ENCODE data around the gene COMMD1.

Gene COMMD1

GRCh38 chr2:62014102-62014501 is 108.6 kb downstream of the COMMD1 start:
- DNase-seq (ENCODE audit: low read depth): no peak
- TF ChIP-seq, protein P1, sequence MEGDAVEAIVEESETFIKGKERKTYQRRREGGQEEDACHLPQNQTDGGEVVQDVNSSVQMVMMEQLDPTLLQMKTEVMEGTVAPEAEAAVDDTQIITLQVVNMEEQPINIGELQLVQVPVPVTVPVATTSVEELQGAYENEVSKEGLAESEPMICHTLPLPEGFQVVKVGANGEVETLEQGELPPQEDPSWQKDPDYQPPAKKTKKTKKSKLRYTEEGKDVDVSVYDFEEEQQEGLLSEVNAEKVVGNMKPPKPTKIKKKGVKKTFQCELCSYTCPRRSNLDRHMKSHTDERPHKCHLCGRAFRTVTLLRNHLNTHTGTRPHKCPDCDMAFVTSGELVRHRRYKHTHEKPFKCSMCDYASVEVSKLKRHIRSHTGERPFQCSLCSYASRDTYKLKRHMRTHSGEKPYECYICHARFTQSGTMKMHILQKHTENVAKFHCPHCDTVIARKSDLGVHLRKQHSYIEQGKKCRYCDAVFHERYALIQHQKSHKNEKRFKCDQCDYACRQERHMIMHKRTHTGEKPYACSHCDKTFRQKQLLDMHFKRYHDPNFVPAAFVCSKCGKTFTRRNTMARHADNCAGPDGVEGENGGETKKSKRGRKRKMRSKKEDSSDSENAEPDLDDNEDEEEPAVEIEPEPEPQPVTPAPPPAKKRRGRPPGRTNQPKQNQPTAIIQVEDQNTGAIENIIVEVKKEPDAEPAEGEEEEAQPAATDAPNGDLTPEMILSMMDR (IDR thresholded peaks at IDR 0.05; ENCODE audit: insufficient read depth, low read depth, low read length, missing control alignments): no peak
- H3K4me3 ChIP-seq (ENCODE audit: low read depth, low read length): no peak overlapping the region

DNA sequence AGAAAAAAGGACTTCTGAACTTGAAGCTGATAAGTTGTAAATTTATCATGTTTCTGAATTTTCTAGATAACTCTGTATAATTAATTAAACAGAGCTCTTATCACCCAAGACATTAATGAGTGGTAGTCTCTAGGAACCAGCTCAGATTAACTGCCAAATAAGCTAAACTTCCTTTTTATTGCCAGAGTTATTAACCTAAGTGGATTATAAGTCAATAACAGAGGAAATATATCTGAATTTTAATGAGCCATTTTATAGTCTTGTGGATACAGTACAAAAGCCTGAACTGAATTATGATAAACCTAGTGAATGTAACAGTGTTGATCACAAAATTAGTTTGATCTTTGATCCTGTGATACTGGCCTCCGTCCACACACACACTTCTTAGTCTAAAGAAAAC is 111.5 kb downstream of the COMMD1 start:
- no peak for DNase-seq (ENCODE audit: low read depth)
- TF ChIP-seq, protein P1 (IDR thresholded peaks at IDR 0.05; ENCODE audit: insufficient read depth, low read depth, low read length, missing control alignments): no peak
- H3K4me3 ChIP-seq (ENCODE audit: low read depth, low read length): no peak overlapping the region

GRCh38 chr2:62029910-62030309 is 124.4 kb downstream of the COMMD1 start:
- no peak for DNase-seq (ENCODE audit: low read depth)
- TF ChIP-seq, protein P1 (IDR thresholded peaks at IDR 0.05; ENCODE audit: insufficient read depth, low read depth, low read length, missing control alignments): no peak
- no peak overlapping the region for H3K4me3 ChIP-seq (ENCODE audit: low read depth, low read length)

- H3K4me3 ChIP-seq (ENCODE audit: low read depth, low read length): no peak overlapping the region
- TF ChIP-seq, protein P1 (IDR thresholded peaks at IDR 0.05; ENCODE audit: insufficient read depth, low read depth, low read length, missing control alignments): no peak
- no peak for DNase-seq (ENCODE audit: low read depth)
These were observed 125.4 kb downstream of the COMMD1 start for GRCh38 chr2:62030902-62031301.

DNA sequence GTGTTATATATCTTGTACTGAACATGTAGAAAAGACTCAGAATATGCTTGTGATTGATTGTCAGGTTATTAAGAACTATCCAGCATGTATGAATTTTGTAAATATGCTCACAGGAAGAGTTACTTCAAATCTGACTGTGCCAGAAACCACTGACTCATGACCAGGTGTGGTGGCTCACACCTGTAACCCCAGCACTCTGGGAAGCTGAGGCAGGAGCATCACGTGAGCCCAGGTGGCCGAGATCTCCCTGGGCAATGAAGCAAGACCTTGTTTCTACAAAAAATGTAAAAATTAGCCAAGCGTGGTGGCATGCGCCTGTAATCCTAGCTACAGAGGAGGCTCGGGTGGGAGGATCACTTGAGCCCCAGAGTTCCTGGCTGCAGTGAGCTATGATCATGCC is 126.6 kb downstream of the COMMD1 start:
- TF ChIP-seq, protein P1 (IDR thresholded peaks at IDR 0.05; ENCODE audit: insufficient read depth, low read depth, low read length, missing control alignments): no peak
- peak; percentile 74 for DNase-seq (ENCODE audit: low read depth)

GRCh38 chr2:62034715-62035114 is 129.2 kb downstream of the COMMD1 start:
- DNase-seq (ENCODE audit: low read depth): no peak
- TF ChIP-seq, protein P1 (IDR thresholded peaks at IDR 0.05; ENCODE audit: insufficient read depth, low read depth, low read length, missing control alignments): no peak
- H3K4me3 ChIP-seq (ENCODE audit: low read depth, low read length): no peak overlapping the region

More for the DNA sequence above, 126.6 kb downstream of the COMMD1 start:
- no peak overlapping the region for H3K4me3 ChIP-seq (ENCODE audit: low read depth, low read length)

DNA sequence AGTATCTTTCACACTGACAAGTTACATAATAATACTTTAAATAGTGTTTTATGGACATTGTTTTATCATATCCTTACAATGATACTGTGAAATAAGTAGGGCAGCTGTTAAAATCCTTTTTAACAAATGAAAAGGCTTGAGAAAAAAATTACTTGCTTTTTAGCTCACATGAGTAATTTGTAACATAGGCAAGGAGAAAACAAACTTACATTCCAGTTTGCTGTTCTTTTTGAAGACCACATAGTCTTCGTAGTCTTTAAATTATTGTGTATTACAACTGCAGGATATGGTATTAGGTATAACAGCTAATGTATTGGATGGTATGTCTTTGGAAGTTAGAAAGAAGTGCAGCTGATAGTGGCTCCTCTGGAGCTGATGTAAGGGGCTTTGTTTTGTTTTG is 130.8 kb downstream of the COMMD1 start:
- TF ChIP-seq, protein P1 (IDR thresholded peaks at IDR 0.05; ENCODE audit: insufficient read depth, low read depth, low read length, missing control alignments): no peak
- DNase-seq (ENCODE audit: low read depth): no peak
- H3K4me3 ChIP-seq (ENCODE audit: low read depth, low read length): no peak overlapping the region

Measured in GM12865 (cell line).